IPS DF 6.9 (cell line): ENCODE measurements around the gene RGL4.
"Not testable (repeated sequence)": the region's sequence is repeated elsewhere in the genome, so short reads cannot be mapped to it uniquely, and the experiment has no call there.

ENCODE experiments used
- DNase-seq: peaks from one replicate; pipeline ENCODE4 v3.0.0-alpha.2; 2013; ENCODE audit warnings: low read depth, low spot score
- H3K27ac ChIP-seq: one replicate; pipeline ENCODE4 v1.5.1; 2013; ENCODE audit warnings: low read length, control low read depth
- H3K27me3 ChIP-seq: 2 replicates; pipeline ENCODE4 v1.6.1; 2013; ENCODE audit warnings: mild to moderate bottlenecking, low read length; ENCODE audit not compliant: control insufficient read depth, insufficient read depth
- H3K36me3 ChIP-seq: 2 replicates; pipeline ENCODE4 v1.6.1; 2013; ENCODE audit warnings: low read length; ENCODE audit not compliant: control insufficient read depth, insufficient read depth
- H3K4me1 ChIP-seq: 2 replicates; pipeline ENCODE4 v1.6.1; 2013; ENCODE audit warnings: low read length; ENCODE audit not compliant: control insufficient read depth, insufficient read depth
- H3K4me3 ChIP-seq: 2 replicates; pipeline ENCODE4 v1.5.1; 2013; ENCODE audit warnings: mild to moderate bottlenecking, low read length
- H3K9me3 ChIP-seq: 2 replicates; pipeline ENCODE4 v1.6.1; 2013; ENCODE audit warnings: low read length, inconsistent platforms; ENCODE audit not compliant: control insufficient read depth, insufficient read depth
- WGBS: extraction: QIAGEN DNeasy Blood & Tissue Kit; methylation state at CpG from one replicate; pipeline ENCODE4 v1.1.7; 2013; ENCODE audit warnings: mixed read lengths, missing lambda C conversion rate; ENCODE audit not compliant: insufficient read length, insufficient coverage; 5-methylcytosine and 5-hydroxymethylcytosine counted together

The RGL4 gene

DNA sequence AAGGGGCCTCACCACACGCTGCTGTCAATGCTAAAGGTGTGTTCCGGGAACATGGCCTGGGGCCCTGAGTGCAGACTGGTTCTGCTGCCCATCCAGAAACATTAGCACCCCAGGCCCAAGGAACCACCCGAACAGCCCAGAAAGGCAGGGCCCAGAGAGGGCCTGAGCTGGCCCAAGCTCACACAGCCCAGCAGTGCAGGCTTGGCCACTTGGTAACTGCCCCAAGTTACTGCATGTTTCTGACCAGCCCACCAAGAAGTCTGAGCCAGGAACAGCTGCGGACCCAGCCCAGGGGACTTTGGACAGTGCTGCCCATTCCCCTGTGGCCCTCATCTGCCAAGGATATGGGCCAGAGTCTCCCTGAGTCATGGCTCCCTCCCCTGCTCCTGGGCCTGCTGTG is 19.4 kb upstream of the RGL4 start:
- not testable (repeated sequence) for H3K4me3 ChIP-seq, H3K4me1 ChIP-seq, H3K27ac ChIP-seq, H3K9me3 ChIP-seq, H3K27me3 ChIP-seq, DNase-seq, H3K36me3 ChIP-seq
- WGBS = no CpG with 5 or more reads among the region's 4 CpGs

DNA sequence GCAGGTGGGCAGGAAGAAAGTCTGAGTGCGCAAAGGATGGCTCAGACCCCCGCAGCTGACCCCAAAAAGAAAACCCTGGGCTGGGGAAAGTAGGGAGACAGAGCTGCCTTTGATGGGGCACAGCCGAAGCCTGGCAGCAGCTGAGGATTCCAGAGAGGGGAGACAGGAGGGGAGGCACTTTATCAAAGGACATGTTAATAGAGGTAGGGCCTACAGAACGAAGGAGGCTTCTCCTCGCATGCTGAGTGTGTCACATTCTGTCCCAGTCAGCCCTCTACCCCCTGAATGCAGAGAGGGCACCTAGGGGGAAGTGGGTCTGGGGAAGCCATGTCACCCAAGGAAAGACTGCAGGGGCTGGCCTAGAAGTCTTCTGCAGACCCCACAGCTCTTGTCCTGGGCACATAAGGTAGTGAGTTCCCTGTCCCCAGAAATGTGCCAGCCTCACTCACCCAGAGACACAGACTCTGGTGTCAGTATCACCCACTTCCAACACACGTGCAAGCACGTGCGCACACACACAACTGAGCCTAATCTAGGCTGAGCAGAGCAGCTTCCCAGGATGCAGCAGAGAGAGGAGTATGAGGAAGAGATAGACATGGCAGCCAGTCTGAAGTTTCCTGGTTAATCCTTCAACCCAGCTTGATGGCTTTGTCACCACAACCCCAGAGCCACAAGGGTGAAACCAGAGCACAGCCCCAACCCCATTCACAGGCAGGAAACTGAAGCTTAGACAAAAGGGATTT is 18.3 kb upstream of the RGL4 start:
- WGBS = no CpG with 5 or more reads among the region's 8 CpGs
- H3K9me3 ChIP-seq, H3K4me1 ChIP-seq, DNase-seq, H3K36me3 ChIP-seq, H3K27me3 ChIP-seq, H3K4me3 ChIP-seq, H3K27ac ChIP-seq: not testable (repeated sequence)

DNA sequence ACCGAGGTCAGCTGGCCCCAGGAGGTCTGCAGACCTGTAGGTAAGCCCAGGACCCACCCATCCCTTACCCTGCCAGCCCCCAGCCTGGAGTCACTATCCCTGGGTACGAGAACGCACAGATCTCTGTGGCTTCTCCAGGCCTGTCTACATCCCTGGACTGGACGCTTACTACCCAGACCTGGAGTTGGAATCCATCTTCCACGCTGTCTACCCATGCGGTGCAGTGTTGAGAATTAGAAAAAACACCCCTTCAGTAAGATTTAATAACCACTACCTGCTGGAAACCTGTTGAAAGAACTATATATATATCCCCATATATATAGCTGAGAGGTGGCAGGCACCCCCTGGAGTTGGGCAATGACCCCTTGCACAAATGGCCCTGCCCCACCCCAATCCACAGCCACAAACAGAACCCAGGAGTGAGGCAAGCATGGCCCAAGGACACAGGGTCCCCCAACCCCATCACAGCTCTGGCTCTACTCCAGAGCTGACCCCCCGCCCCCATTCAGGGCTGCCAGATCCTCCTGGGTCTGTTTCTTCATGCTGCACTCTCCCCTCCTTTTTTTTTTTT is 17.7 kb upstream of the RGL4 start:
- no peak overlapping the region for H3K4me3 ChIP-seq
- no peaks in the 10 kb centered on the region for H3K27me3 ChIP-seq
- H3K27ac ChIP-seq = no peak overlapping the region
- WGBS = no CpG with 5 or more reads among the region's 7 CpGs
- no peaks in the 10 kb centered on the region for H3K36me3 ChIP-seq
- H3K4me1 ChIP-seq = peaks cover 5% of the 10 kb centered on the region; the same call in 1 of the 2 replicates
- DNase-seq = no peak
- no peaks in the 10 kb centered on the region for H3K9me3 ChIP-seq

DNA sequence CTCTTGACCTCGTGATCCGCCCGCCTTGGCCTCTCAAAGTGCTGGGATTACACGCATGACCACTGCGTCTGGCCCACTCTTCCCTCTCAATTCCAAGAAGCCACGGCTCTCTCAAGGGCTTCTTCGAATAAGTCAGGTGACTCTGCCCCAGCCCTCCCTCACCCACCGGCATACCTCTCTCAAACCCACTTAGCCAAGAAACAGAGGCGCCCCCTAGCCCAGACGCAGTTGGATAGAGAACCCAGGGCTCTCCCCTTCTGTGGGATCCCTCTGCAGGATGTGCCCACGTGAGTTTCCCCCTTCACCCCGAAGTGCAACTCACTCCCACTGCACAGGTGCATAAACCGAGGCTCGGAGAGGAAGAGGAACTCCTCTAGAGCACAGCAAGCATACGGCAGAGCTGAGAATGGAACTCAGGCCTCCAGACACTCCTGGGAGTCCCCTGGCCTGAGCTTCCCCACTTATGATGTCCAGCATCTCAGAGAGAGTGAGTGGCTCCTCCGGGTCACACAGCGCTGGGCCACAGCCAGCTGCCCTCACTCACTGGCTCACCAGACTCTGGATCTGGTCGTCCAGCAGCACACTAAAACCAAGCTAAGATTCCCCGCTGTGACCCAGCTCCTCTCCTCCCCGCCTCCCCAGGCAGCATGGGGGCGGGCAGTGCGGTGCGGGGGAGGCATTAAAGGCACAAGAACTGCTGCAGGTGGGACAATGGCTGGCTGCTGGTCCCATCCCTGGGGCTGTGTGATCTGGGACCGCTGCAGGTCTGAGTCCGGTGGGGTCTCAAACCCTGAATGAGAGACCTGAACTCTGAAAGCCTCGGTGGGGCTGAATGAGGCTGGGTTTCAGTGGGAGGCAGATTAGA is 16.8 kb upstream of the RGL4 start:
- WGBS = no CpG with 5 or more reads among the region's 26 CpGs
- no peaks in the 10 kb centered on the region for H3K9me3 ChIP-seq
- no peak for DNase-seq
- no peak overlapping the region for H3K4me3 ChIP-seq
- peaks cover 5% of the 10 kb centered on the region; the same call in 1 of the 2 replicates for H3K4me1 ChIP-seq
- no peaks in the 10 kb centered on the region for H3K36me3 ChIP-seq
- no peak overlapping the region for H3K27ac ChIP-seq
- H3K27me3 ChIP-seq = no peaks in the 10 kb centered on the region

DNA sequence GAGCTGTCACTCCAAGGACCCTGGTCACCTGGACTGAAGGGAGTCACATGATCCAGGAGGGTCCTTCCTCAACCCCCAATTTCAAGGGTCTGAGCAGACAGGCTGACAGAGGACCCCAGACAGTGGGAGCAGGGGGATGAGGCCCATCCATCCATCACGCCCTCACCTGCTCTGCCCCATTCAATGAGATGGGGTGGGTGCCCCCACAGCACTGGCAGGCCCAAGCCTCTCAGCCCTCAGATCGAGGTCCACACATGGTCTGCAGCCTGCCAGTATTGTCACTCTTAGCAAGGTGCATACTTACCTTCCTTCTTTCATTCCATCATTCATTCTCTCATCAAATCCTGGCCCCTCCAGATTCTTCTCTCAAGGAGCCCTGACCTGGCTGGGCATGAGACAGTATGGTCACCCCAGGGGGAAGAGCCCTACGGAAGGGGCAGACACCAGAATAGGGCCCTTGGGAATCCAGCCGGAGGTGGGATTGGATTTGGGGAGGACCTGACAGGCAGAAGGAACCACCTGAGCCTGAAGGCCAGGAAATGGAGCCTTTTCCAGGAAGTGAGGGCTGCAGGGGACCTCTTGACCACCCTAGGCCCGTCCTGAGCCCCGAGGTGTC is 15.8 kb upstream of the RGL4 start:
- H3K4me1 ChIP-seq, H3K9me3 ChIP-seq, DNase-seq, H3K36me3 ChIP-seq, H3K4me3 ChIP-seq, H3K27me3 ChIP-seq, H3K27ac ChIP-seq: not testable (repeated sequence)
- no CpG with 5 or more reads among the region's 6 CpGs for WGBS

DNA sequence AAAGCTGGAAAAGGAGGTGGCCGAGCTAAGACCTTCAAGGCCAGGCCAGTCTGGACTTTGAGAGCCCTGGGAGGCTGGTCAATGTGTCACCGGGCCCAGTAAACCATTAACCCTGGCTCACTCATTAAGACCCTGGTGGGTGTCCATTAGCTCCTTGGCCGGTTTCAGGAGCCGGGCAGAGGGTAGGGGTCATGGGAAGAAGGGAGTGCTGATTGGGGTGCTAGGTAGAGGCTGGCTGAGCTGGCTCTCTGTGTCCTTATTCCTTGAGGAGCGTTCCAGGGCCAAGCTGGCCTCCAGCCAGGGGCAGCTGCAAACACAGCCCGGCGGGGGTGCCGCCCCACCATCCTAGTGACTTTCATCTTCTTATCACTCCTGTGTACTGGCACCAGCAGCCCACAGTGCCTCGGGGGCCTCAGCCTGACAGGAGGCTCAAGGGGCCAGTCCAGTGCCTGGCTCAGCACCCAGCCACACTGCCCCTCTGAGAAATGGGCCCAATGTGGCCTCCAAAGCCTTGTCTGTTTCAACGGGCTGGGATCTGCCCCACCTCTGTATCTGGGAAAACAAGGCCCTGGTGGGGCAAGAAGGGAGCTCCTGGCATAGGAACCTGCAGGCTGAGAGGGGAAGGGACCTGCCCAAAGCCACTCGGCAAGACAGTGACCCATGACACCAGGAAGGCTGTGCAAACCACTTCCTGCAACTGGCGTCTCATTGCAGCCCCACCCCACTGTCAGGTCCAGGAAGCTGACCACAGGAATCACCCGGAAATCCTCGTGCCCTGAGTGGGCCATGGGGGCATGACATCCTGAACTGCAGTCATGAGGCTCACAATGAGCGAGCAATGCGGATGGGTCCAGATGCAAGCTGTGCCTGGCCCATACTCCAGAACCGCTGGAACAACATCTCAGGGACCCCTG is 15.1 kb upstream of the RGL4 start:
- H3K9me3 ChIP-seq = no peaks in the 10 kb centered on the region
- peaks cover 5% of the 10 kb centered on the region; the same call in 1 of the 2 replicates for H3K4me1 ChIP-seq
- H3K27ac ChIP-seq = no peak overlapping the region
- DNase-seq = no peak
- no CpG with 5 or more reads among the region's 17 CpGs for WGBS
- no peak overlapping the region for H3K4me3 ChIP-seq
- H3K36me3 ChIP-seq = no peaks in the 10 kb centered on the region
- no peaks in the 10 kb centered on the region for H3K27me3 ChIP-seq

DNA sequence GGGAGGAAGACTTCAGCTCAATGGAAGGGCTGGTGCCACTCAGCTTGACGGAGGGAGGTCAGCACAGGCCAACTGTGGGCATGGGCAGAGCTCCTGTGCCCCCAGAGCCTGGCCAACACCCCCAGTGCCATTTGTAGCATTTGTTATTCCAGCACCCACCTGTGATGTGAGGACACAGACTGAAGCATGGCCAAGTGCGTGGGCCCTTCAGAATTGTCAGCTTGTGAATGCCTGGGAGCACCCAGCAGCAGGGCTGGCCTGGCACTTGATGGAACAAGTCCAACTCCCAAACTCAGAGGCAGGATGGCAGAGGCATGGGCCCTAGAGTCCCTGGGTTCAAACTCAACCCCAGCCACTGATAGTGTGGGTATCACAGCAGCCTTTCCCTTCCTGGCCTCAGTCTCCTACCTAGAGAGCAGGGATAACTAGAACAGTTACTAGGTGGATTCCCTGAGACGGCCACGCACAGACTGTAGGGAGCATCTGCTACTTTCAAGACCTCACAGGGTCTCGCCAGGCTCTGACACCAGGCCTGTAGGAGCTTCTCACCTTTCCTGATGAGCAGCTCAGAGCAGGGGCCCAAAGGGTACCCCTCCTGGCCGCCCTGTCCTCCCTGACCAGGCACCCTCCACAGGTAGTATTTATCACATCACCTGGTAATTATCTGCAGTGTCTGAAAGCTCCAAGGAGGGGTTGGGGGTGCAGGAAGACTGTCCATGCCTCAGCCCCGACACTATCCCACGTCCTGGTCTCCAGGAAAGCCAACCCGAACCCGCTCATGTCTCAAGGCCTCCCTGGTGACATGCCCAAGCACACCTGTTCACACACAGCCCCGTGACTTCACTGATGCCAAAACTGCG is 13.7 kb upstream of the RGL4 start:
- WGBS = no CpG with 5 or more reads among the region's 12 CpGs
- H3K4me1 ChIP-seq = not testable (repeated sequence)

DNA sequence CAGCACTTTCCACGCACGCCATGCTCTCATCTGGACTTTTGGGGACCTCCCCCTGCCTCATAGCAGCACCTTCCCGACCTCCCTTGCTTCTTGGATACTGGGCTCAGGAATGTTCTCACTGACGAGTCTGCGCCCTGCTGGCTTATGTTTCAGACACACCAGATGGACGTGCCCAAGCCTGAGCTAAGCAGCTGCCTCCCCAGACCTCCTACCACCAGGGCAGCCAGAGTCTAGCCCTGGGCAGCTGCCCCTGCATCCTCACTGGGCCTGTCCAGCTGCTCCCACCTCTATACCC is 13.2 kb upstream of the RGL4 start:
- Histone ChIP-seq H3K4me3 (no peak overlapping the region; the same call in 1 of the 2 replicates), H3K27ac (no peak overlapping the region), H3K36me3 (no peaks in the 10 kb centered on the region), H3K27me3 (no peaks in the 10 kb centered on the region), H3K4me1 (peaks cover 5% of the 10 kb centered on the region; the same call in 1 of the 2 replicates), H3K9me3 (no peaks in the 10 kb centered on the region)
- WGBS = no CpG with 5 or more reads among the region's 6 CpGs
- DNase-seq = no peak

More for the DNA sequence above, 13.7 kb upstream of the RGL4 start:
- H3K27ac ChIP-seq, H3K9me3 ChIP-seq, DNase-seq, H3K36me3 ChIP-seq, H3K27me3 ChIP-seq, H3K4me3 ChIP-seq: not testable (repeated sequence)

DNA sequence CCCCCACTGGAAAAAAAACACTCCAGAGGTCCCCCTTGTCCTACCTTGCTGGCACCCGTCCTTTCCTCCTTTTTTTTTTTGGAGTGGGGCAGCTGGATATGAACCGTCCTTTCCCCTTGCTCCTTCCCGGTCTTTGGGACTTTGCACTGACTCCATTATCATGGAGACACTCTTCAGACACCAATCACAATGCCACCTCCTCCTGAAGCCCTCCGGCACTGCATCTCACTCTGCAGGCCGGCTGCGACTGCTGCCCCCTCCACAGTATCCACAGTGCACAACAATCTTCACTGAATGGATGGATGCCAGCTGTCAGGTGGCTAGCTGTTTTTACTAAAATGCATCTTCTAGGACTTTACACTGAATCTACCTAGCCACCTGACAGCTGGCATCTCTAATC is 12.7 kb upstream of the RGL4 start:
- WGBS = no CpG with 5 or more reads among the region's 6 CpGs
- no peaks in the 10 kb centered on the region for H3K9me3 ChIP-seq
- no peak for DNase-seq
- no peak overlapping the region for H3K27ac ChIP-seq
- H3K36me3 ChIP-seq = no peaks in the 10 kb centered on the region
- H3K4me3 ChIP-seq = no peak overlapping the region
- H3K4me1 ChIP-seq = peaks cover 3% of the 10 kb centered on the region; the same call in 1 of the 2 replicates
- H3K27me3 ChIP-seq = no peaks in the 10 kb centered on the region
